ENCODE results near the gene NFYC. TPM values are rescaled to one million over a fixed set of nuclear protein-coding genes. Genes with fewer than 3 reads are reported as not detected.

The NFYC gene
- total RNA-seq, 2 donors from 2014 or later, result 46.9 to 62.2 TPM

DNA sequence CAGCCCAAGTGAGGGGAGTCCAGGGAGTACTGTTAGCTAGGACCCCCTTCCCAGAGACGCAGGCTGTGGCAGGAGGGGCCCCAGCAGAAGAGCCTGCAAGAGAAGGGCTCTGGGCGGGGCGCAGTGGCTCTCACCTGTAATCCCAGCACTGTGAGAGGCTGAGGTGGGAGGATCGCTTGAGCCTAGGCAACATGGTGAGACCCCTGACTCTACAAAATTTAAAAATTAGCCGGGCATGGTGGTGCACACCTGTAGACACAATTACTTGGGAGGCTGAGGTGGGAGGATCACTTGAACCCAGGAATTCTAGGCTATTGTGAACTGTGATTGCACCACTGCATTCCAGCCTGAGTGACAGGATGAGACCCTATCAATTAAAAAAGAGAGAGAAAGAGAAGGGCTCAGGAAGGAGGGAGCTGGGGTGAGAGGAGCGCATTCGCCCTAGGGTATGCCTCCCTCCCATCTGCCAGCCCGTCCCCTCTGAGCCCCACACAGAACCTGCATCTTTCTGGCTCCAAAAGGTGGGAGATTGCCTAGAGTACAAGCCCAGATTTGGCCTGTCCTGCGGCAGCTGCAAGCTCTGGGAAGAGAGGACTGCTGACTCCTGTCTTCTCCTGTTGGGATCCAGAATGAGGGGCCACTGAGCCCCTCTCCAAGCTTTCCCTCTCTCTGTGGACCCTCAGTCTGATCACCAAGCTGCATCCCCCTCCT lies 95.6 kb downstream of the NFYC start:
- TF ChIP-seq CTCF (IDR thresholded peaks at IDR 0.05), result no peak
- intact Hi-C loops (cut with DNase I), result no loop called here
- Histone ChIP-seq H3K27ac (no peak overlapping the region), H3K4me1 (peaks cover 10% of the 10 kb centered on the region), H3K9me3 (no peaks in the 10 kb centered on the region), H3K27me3 (no peaks in the 10 kb centered on the region), H3K9ac (ENCODE audit: low read depth in 2 of 2, low read length in 2 of 2) (no peak overlapping the region), H3K4me3 (no peak overlapping the region), H3K36me3 (no peaks in the 10 kb centered on the region)
- no peak for DNase-seq

DNA sequence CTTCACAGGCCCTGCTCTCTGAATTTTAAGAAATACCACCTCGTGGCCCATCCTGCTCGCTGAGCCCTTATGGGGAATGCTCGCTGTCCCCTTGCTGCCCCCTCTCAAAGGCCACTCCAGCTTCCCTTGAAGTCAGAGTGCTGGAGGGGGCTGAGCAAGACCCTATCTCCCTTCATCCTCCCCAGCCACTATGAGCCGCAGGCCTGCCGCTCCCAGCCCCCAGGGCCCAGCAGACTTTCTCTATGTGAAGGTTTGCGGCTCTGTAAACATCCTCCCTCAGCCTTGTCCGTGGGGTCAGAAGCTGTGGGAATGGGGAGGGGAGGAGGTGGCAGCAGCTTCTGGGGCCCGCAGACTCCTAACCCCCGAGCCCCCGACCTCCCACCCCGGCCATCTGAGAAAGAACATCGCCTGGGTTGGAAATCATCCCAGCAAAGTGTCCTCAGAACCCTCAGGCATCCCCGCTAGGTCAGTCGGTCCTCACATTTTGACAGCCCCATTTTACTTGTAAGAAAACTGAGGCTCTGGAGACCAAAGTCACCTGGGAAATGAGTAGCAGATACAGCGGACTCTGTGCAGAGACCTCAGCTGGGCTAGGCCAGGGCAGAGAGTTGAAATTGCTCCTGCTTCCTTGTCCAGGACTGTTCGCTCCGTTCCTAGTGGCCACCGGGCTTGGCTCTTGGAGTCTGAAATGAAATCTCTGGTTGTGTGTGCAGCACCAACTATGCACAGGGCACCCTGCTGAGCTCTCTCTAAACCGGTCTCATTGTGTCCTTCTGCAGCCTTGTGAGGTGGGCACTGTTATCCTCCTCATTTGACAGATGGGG lies 96.4 kb downstream of the NFYC start:
- TF ChIP-seq CTCF (IDR thresholded peaks at IDR 0.05), result no peak
- H3K4me1 ChIP-seq, result peaks cover 5% of the 10 kb centered on the region
- no peak overlapping the region for H3K27ac ChIP-seq

GRCh38 chr1:40788561-40789341 lies 97.2 kb downstream of the NFYC start:
- DNase-seq, result no peak
- H3K4me3 ChIP-seq, result no peak overlapping the region
- no peaks in the 10 kb centered on the region for H3K36me3 ChIP-seq
- no peak for TF ChIP-seq CTCF (IDR thresholded peaks at IDR 0.05)
- no peaks in the 10 kb centered on the region for H3K9me3 ChIP-seq
- H3K27me3 ChIP-seq, result no peaks in the 10 kb centered on the region
- H3K4me1 ChIP-seq, result no peaks in the 10 kb centered on the region
- H3K27ac ChIP-seq, result no peak overlapping the region
- intact Hi-C loops (cut with DNase I), result no loop called here
- H3K9ac ChIP-seq (ENCODE audit: low read depth in 2 of 2, low read length in 2 of 2), result no peak overlapping the region

More for the DNA sequence above, 96.4 kb downstream of the NFYC start:
- no peak overlapping the region for H3K9ac ChIP-seq (ENCODE audit: low read depth in 2 of 2, low read length in 2 of 2)
- no peak for DNase-seq
- no peaks in the 10 kb centered on the region for H3K9me3 ChIP-seq
- H3K4me3 ChIP-seq, result no peak overlapping the region
- no peaks in the 10 kb centered on the region for H3K36me3 ChIP-seq
- H3K27me3 ChIP-seq, result no peaks in the 10 kb centered on the region
- intact Hi-C loops (cut with DNase I), result no loop called here

GRCh38 chr1:40789342-40789598 lies 97.8 kb downstream of the NFYC start:
- Histone ChIP-seq H3K4me1 (no peaks in the 10 kb centered on the region), H3K9ac (ENCODE audit: low read depth in 2 of 2, low read length in 2 of 2) (no peak overlapping the region), H3K4me3 (no peak overlapping the region), H3K9me3 (no peaks in the 10 kb centered on the region), H3K36me3 (no peaks in the 10 kb centered on the region), H3K27me3 (no peaks in the 10 kb centered on the region), H3K27ac (no peak overlapping the region)
- no peak for TF ChIP-seq CTCF (IDR thresholded peaks at IDR 0.05)
- DNase-seq, result no peak
- intact Hi-C loops (cut with DNase I), result no loop called here

GRCh38 chr1:40789661-40790430 lies 98.3 kb downstream of the NFYC start:
- TF ChIP-seq CTCF (IDR thresholded peaks at IDR 0.05), result no peak
- Histone ChIP-seq H3K27ac (no peak overlapping the region), H3K4me1 (no peaks in the 10 kb centered on the region), H3K36me3 (no peaks in the 10 kb centered on the region), H3K27me3 (no peaks in the 10 kb centered on the region), H3K4me3 (no peak overlapping the region), H3K9ac (ENCODE audit: low read depth in 2 of 2, low read length in 2 of 2) (no peak overlapping the region), H3K9me3 (no peaks in the 10 kb centered on the region)
- DNase-seq, result no peak
- intact Hi-C loops (cut with DNase I), result no loop called here
